Endodermal cell (in vitro differentiated cells): Measurements from ENCODE around the gene ADTRP. TPM values are rescaled to one million over a fixed set of nuclear protein-coding genes. Genes with fewer than 3 reads are reported as not detected.

Experiments used
- DNase-seq: peaks from one replicate; pipeline ENCODE4 v3.0.0-alpha.2; 2017
- H3K27ac ChIP-seq: 2 replicates; pipeline ENCODE4 v1.5.1; 2013; ENCODE audit warnings: mild to moderate bottlenecking, low read depth, low read length, moderate library complexity
- H3K27me3 ChIP-seq: 2 replicates; pipeline ENCODE4 v1.6.1; 2013; ENCODE audit warnings: mild to moderate bottlenecking, low read length, moderate library complexity; ENCODE audit not compliant: insufficient read depth, control insufficient read depth, poor library complexity, severe bottlenecking
- H3K36me3 ChIP-seq: 2 replicates; pipeline ENCODE4 v1.7.0; 2013; ENCODE audit warnings: mild to moderate bottlenecking, low read length, moderate library complexity; ENCODE audit not compliant: control insufficient read depth, insufficient read depth
- H3K4me1 ChIP-seq: one replicate; pipeline ENCODE4 v1.7.0; 2013; ENCODE audit warnings: low read length; ENCODE audit not compliant: control insufficient read depth, insufficient read depth
- H3K4me3 ChIP-seq: 2 replicates; pipeline ENCODE4 v1.5.1; 2013; ENCODE audit warnings: mild to moderate bottlenecking, low read length, moderate library complexity
- H3K9ac ChIP-seq: 2 replicates; pipeline ENCODE4 v1.6.1; 2013; ENCODE audit warnings: mild to moderate bottlenecking, low read length, moderate library complexity; ENCODE audit not compliant: poor library complexity, severe bottlenecking; ENCODE audit errors: extremely low read depth
- H3K9me3 ChIP-seq: 2 replicates; pipeline ENCODE4 v1.6.1; 2013; ENCODE audit warnings: mild to moderate bottlenecking, low read length, moderate library complexity; ENCODE audit not compliant: control insufficient read depth
- H3K27ac Mint-ChIP-seq: 2 replicates; pipeline ENCODE4 v1.8.0; 2020; ENCODE audit warnings: mixed read lengths
- H3K27me3 Mint-ChIP-seq: 2 replicates; pipeline ENCODE4 v1.8.0; 2021; ENCODE audit warnings: mild to moderate bottlenecking, mixed read lengths; ENCODE audit not compliant: insufficient read depth
- H3K36me3 Mint-ChIP-seq: 2 replicates; pipeline ENCODE4 v1.8.0; 2020; ENCODE audit warnings: low read depth, mixed read lengths
- H3K4me1 Mint-ChIP-seq: 2 replicates; pipeline ENCODE4 v1.8.0; 2020; ENCODE audit warnings: mixed read lengths
- H3K4me3 Mint-ChIP-seq: 2 replicates; pipeline ENCODE4 v1.8.0; 2020; ENCODE audit warnings: mild to moderate bottlenecking, moderate library complexity, mixed read lengths
- H3K9me3 Mint-ChIP-seq: 2 replicates; pipeline ENCODE4 v1.8.0; 2020; ENCODE audit warnings: mild to moderate bottlenecking, mixed read lengths
- CTCF ChIP-seq: fragments of 200-600 bp; sonication (generic); conservative IDR thresholded peaks from 2 replicates; pipeline ENCODE4 v1.5.0; 2021; ENCODE audit warnings: antibody characterized with exemption, mild to moderate bottlenecking
- WGBS, 2 experiments: methylation state at CpG; one replicate each; pipeline versions ENCODE4 v1.1.5 to v1.1.7; 2013; ENCODE audit warnings: missing lambda C conversion rate in 2 of 2, mixed read lengths in 1 of 2; ENCODE audit not compliant: insufficient coverage in 1 of 2, insufficient read length in 1 of 2; 5-methylcytosine and 5-hydroxymethylcytosine counted together
- long read RNA-seq, 4 experiments: library from polyadenylated mRNA in 2 of 4; library from RNA in 1 of 4; library from capped mRNA in 1 of 4; stranded (forward) in 3 of 4; unstranded in 1 of 4; transcript quantifications; one replicate each; pipeline ENCODE4 v2.0.0, GENCODE V29; 2020 to 2021; ENCODE audit warnings: inconsistent platforms in 1 of 4
- polyA plus RNA-seq, 2 experiments: library from polyadenylated mRNA; stranded (reverse); fragments of 50-300 nt; gene quantifications; one replicate each; pipeline ENCODE4 v1.2.3, GENCODE V29; 2013
- total RNA-seq, 2 donors: library from RNA; stranded (reverse); fragmentation: NEBNext Ultra II Directional in 1 of 2; extraction: Animal tissue kit (Norgen Biotek cat#: 25700) in 1 of 2; gene quantifications; 2 replicates in 1 of 2; 3 replicates in 1 of 2; pipeline ENCODE4 v1.2.1, GENCODE V29; 2021

The ADTRP gene
- under 1 TPM; 0.20 to 0.29 TPM for total RNA-seq
- polyA plus RNA-seq (2013, experiment 1 of 2), result 0.43 TPM
- polyA plus RNA-seq (2013, experiment 2 of 2), result 0.58 TPM
- long read RNA-seq, experiment 1, result 0 reads
- long read RNA-seq, experiment 2, partial matches to known transcripts, result 0 of 2 reads
- long read RNA-seq, experiment 2, other reads (novel, unspliced or antisense), result 2 of 2 reads
- long read RNA-seq, experiment 3, partial matches to known transcripts, result 0 of 1 reads
- long read RNA-seq, experiment 3, other reads (novel, unspliced or antisense), result 0 of 1 reads
- long read RNA-seq, experiment 4, partial matches to known transcripts, result 0 of 1 reads
- long read RNA-seq, experiment 4, other reads (novel, unspliced or antisense), result 1 of 1 reads

GRCh38 chr6:11778648-11779328 is at the start of gene ADTRP:
ADTRP (minus strand) TSS chr6:11778803; CDS start chr6:11778759, 44 bp downstream.
- Mint-ChIP-seq H3K27me3 (peaks cover 4% of the 10 kb centered on the region), H3K36me3 (no peaks in the 10 kb centered on the region), H3K4me1 (peaks cover 45% of the 10 kb centered on the region), H3K9me3 (no peaks in the 10 kb centered on the region), H3K27ac (peak within 1 kb of the TSS; percentile 56), H3K4me3 (no peak within 1 kb of the TSS)
- Histone ChIP-seq H3K4me3 (no peak within 1 kb of the TSS), H3K9ac (no peak within 1 kb of the TSS), H3K36me3 (no peaks in the 10 kb centered on the region), H3K4me1 (peaks cover 18% of the 10 kb centered on the region), H3K9me3 (no peaks in the 10 kb centered on the region), H3K27ac (no peak within 1 kb of the TSS), H3K27me3 (no peaks in the 10 kb centered on the region)
- no peak for TF ChIP-seq CTCF
- DNase-seq, result no peak
- 86 to 98% methylated on average over 8 of the region's 8 CpGs for WGBS, 2 experiments

- 91 to 95% methylated on average over 5 to 8 of the region's 8 CpGs for WGBS, 2 experiments
- no peak for DNase-seq
- H3K4me3 ChIP-seq, result no peak overlapping the region
- peaks cover 19% of the 10 kb centered on the region for H3K4me1 Mint-ChIP-seq
- no peak overlapping the region for H3K9ac ChIP-seq
- no peak for TF ChIP-seq CTCF
- no peaks in the 10 kb centered on the region for H3K9me3 ChIP-seq
- no peaks in the 10 kb centered on the region for H3K36me3 Mint-ChIP-seq
- no peak overlapping the region for H3K27ac Mint-ChIP-seq
- H3K27me3 ChIP-seq, result no peaks in the 10 kb centered on the region
- no peak overlapping the region for H3K4me3 Mint-ChIP-seq
- H3K36me3 ChIP-seq, result no peaks in the 10 kb centered on the region
- peaks cover 7% of the 10 kb centered on the region for H3K4me1 ChIP-seq
- H3K27me3 Mint-ChIP-seq, result no peaks in the 10 kb centered on the region
- no peaks in the 10 kb centered on the region for H3K9me3 Mint-ChIP-seq
- H3K27ac ChIP-seq, result no peak overlapping the region
Measured at GRCh38 chr6:11826779-11827178, 48.2 kb upstream of the ADTRP start.

- Histone ChIP-seq H3K9ac (no peak overlapping the region), H3K4me3 (no peak overlapping the region), H3K36me3 (no peaks in the 10 kb centered on the region), H3K27me3 (no peaks in the 10 kb centered on the region), H3K9me3 (no peaks in the 10 kb centered on the region), H3K27ac (no peak overlapping the region), H3K4me1 (peaks cover 7% of the 10 kb centered on the region)
- no peak for DNase-seq
- H3K4me3 Mint-ChIP-seq, result no peak overlapping the region
- no peaks in the 10 kb centered on the region for H3K36me3 Mint-ChIP-seq
- H3K9me3 Mint-ChIP-seq, result no peaks in the 10 kb centered on the region
- peaks cover 19% of the 10 kb centered on the region for H3K4me1 Mint-ChIP-seq
- 92 to 97% methylated on average over 4 of the region's 4 CpGs for WGBS, 2 experiments
- no peaks in the 10 kb centered on the region for H3K27me3 Mint-ChIP-seq
- no peak overlapping the region for H3K27ac Mint-ChIP-seq
- no peak for TF ChIP-seq CTCF
Measured at GRCh38 chr6:11824986-11825385, 46.4 kb upstream of the ADTRP start.
